ENCODE results near the gene NLRP12. TPM values are rescaled to one million over a fixed set of nuclear protein-coding genes. Genes with fewer than 3 reads are reported as not detected.

The NLRP12 gene
- polyA plus RNA-seq, 1 of the 3 experiments (the other 2 are of a cell fraction), result 0.02 TPM

- Histone ChIP-seq H3K4me1 (ENCODE audit: control insufficient read depth in 1 of 2, insufficient read depth in 2 of 2, low read depth in 1 of 2, low read length in 1 of 2) (peaks cover 0 to 13% of the 10 kb centered on the region in 2 experiments; a peak in 1 of 4 replicates), H2AFZ (ENCODE audit: low read depth) (no peak overlapping the region), H3K27ac (ENCODE audit: low read depth in 2 of 2, low read length in 1 of 2) (no peak overlapping the region), H3K36me3 (replicated peaks in 1 of 2; ENCODE audit: control insufficient read depth in 1 of 2, insufficient read depth in 2 of 2, low read length in 1 of 2) (no peaks in the 10 kb centered on the region), H3K9me3 (no peaks in the 10 kb centered on the region), H3K4me2 (no peak overlapping the region), H3K27me3 (ENCODE audit: insufficient read depth) (no peaks in the 10 kb centered on the region), H3F3A (replicated peaks; ENCODE audit: insufficient read depth) (peaks cover 36% of the 10 kb centered on the region), H3K4me3 (ENCODE audit: low read depth in 2 of 2, low read length in 1 of 2) (no peak overlapping the region), H3K9ac (no peak overlapping the region), H3K79me2 (ENCODE audit: insufficient read depth) (no peaks in the 10 kb centered on the region), H4K20me1 (ENCODE audit: insufficient read depth) (no peaks in the 10 kb centered on the region), H3K9me2 (no peaks in the 10 kb centered on the region)
- POLR2A ChIA-PET, result no interaction called here
- DNase-seq, result no peak
- 81% methylated on average over 9 of the region's 9 CpGs for WGBS (ENCODE audit: low lambda C conversion rate)
- TF ChIP-seq RAD21 (IDR thresholded peaks at IDR 0.05; ENCODE audit: low read length), result no peak
- TF ChIP-seq, protein P1, sequence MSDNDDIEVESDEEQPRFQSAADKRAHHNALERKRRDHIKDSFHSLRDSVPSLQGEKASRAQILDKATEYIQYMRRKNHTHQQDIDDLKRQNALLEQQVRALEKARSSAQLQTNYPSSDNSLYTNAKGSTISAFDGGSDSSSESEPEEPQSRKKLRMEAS (IDR thresholded peaks at IDR 0.05; ENCODE audit: low read depth), result no peak
- TF ChIP-seq MEF2A (IDR thresholded peaks at IDR 0.05; ENCODE audit: borderline replicate concordance, low read depth), result no peak
- TF ChIP-seq TEAD4 (IDR thresholded peaks at IDR 0.05; ENCODE audit: borderline replicate concordance, insufficient read depth), result no peak
- TF ChIP-seq FOSL2 (IDR thresholded peaks at IDR 0.05; ENCODE audit: borderline replicate concordance, low read depth), result no peak
- TF ChIP-seq EP300 (IDR thresholded peaks at IDR 0.05; ENCODE audit: borderline replicate concordance in 1 of 2, low read depth in 1 of 2, low read length in 1 of 2), result no peak
- no peak for TF ChIP-seq ZBTB33 (IDR thresholded peaks at IDR 0.05; ENCODE audit: borderline replicate concordance, low read depth)
- TF ChIP-seq REST (IDR thresholded peaks at IDR 0.05; ENCODE audit: low read depth, low read length), result no peak
- no peak for TF ChIP-seq RXRA (IDR thresholded peaks at IDR 0.05; ENCODE audit: borderline replicate concordance, low read depth)
- no peak for TF ChIP-seq JUND (IDR thresholded peaks at IDR 0.05)
- no peak for TF ChIP-seq CTCF (IDR thresholded peaks at IDR 0.05)
- no peak for TF ChIP-seq NFIC (IDR thresholded peaks at IDR 0.05; ENCODE audit: borderline replicate concordance)
- TF ChIP-seq SMC3 (IDR thresholded peaks at IDR 0.05; ENCODE audit: low read depth, low read length), result no peak
- no peak for TF ChIP-seq RCOR1 (IDR thresholded peaks at IDR 0.05; ENCODE audit: low read length)
- no peak for TF ChIP-seq NRF1 (IDR thresholded peaks at IDR 0.05; ENCODE audit: low read depth, low read length)
- no peak for TF ChIP-seq PBX3 (IDR thresholded peaks at IDR 0.05)
- no peak for TF ChIP-seq SIN3A (IDR thresholded peaks at IDR 0.05; ENCODE audit: borderline replicate concordance, low read depth, low read length)
- TF ChIP-seq EZH2phosphoT487 (IDR thresholded peaks at IDR 0.05; ENCODE audit: borderline replicate concordance, low read depth), result no peak
- TF ChIP-seq, protein P2, sequence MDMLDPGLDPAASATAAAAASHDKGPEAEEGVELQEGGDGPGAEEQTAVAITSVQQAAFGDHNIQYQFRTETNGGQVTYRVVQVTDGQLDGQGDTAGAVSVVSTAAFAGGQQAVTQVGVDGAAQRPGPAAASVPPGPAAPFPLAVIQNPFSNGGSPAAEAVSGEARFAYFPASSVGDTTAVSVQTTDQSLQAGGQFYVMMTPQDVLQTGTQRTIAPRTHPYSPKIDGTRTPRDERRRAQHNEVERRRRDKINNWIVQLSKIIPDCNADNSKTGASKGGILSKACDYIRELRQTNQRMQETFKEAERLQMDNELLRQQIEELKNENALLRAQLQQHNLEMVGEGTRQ (IDR thresholded peaks at IDR 0.05; ENCODE audit: borderline replicate concordance, low read depth, low read length), result no peak
- no peak for TF ChIP-seq GABPA (IDR thresholded peaks at IDR 0.05; ENCODE audit: low read depth)
- CTCF ChIA-PET, result interaction anchor here (13.4 kb wide), 1 partner anchor 179 kb away, joined by 128 read pairs; no protein-coding TSS in a partner anchor
Measured at GRCh38 chr19:53844849-53845246, 20.7 kb upstream of the NLRP12 start.
